Neuronal stem cell (in vitro differentiated cells): Measurements from ENCODE around the gene SLC7A14.

Experiments
- DNase-seq: peaks from one replicate; pipeline ENCODE4 v3.0.0-alpha.2; 2013; ENCODE audit warnings: low spot score
- H2AFZ ChIP-seq: one replicate; pipeline ENCODE4 v1.6.1; 2013; ENCODE audit warnings: mild to moderate bottlenecking, low read length, inconsistent platforms
- H2AK5ac ChIP-seq: 2 replicates; pipeline ENCODE4 v1.6.1; 2013; ENCODE audit warnings: low read depth, mild to moderate bottlenecking, inconsistent platforms, low read length, moderate library complexity, mixed read lengths
- H2BK120ac ChIP-seq: 2 replicates; pipeline ENCODE4 v1.6.1; 2013; ENCODE audit warnings: low read depth, mild to moderate bottlenecking, inconsistent platforms, low read length, moderate library complexity, mixed read lengths
- H2BK12ac ChIP-seq: one replicate; pipeline ENCODE4 v1.6.1; 2013; ENCODE audit warnings: low read length, inconsistent platforms
- H2BK15ac ChIP-seq: 2 replicates; pipeline ENCODE4 v1.6.1; 2013; ENCODE audit warnings: mild to moderate bottlenecking, low read length, inconsistent platforms, mixed read lengths
- H2BK5ac ChIP-seq: one replicate; pipeline ENCODE4 v1.6.1; 2013; ENCODE audit warnings: inconsistent platforms, mild to moderate bottlenecking, low read length, moderate library complexity
- H3K14ac ChIP-seq: one replicate; pipeline ENCODE4 v1.6.1; 2013; ENCODE audit warnings: low read length, inconsistent platforms
- H3K18ac ChIP-seq: 2 replicates; pipeline ENCODE4 v1.6.1; 2013; ENCODE audit warnings: low read length, inconsistent platforms
- H3K23ac ChIP-seq: 2 replicates; pipeline ENCODE4 v1.6.1; 2013; ENCODE audit warnings: low read depth, mild to moderate bottlenecking, mixed read lengths, low read length, inconsistent platforms; ENCODE audit not compliant: poor library complexity
- H3K27ac ChIP-seq: replicated peaks from 3 replicates; pipeline ENCODE4 v1.5.1; 2013; ENCODE audit warnings: low read length, inconsistent platforms
- H3K27me3 ChIP-seq, 3 experiments: 2 replicates each; pipeline ENCODE4 v1.6.1; 2013; ENCODE audit warnings: low read length in 3 of 3, mild to moderate bottlenecking in 2 of 3, inconsistent platforms in 1 of 3, low read depth in 1 of 3, mixed read lengths in 1 of 3, moderate library complexity in 1 of 3; ENCODE audit not compliant: control insufficient read depth in 3 of 3, insufficient read depth in 3 of 3
- H3K36me3 ChIP-seq, 2 donors: replicated peaks in 1 of 2; 2 replicates each; pipeline ENCODE4 v1.6.1; 2013; ENCODE audit warnings: low read length in 2 of 2; ENCODE audit not compliant: control insufficient read depth in 2 of 2, insufficient read depth in 2 of 2
- H3K4ac ChIP-seq: 2 replicates; pipeline ENCODE4 v1.6.1; 2013; ENCODE audit warnings: inconsistent platforms, mild to moderate bottlenecking, low read length, moderate library complexity
- H3K4me1 ChIP-seq, 2 donors: 1 replicate in 1 of 2; 2 replicates in 1 of 2; pipeline ENCODE4 v1.6.1; 2013; ENCODE audit warnings: low read length in 2 of 2, low read depth in 1 of 2; ENCODE audit not compliant: control insufficient read depth in 2 of 2, insufficient read depth in 1 of 2
- H3K4me2 ChIP-seq: one replicate; pipeline ENCODE4 v1.6.1; 2013; ENCODE audit warnings: mild to moderate bottlenecking, low read length, inconsistent platforms; ENCODE audit not compliant: insufficient read depth, poor library complexity, severe bottlenecking
- H3K4me3 ChIP-seq, 2 donors: 2 replicates each; pipeline ENCODE4 v1.5.1; 2013; ENCODE audit warnings: low read length in 2 of 2, mild to moderate bottlenecking in 2 of 2, inconsistent platforms in 1 of 2, moderate library complexity in 1 of 2
- H3K79me1 ChIP-seq: one replicate; pipeline ENCODE4 v1.6.1; 2013; ENCODE audit warnings: low read depth, mild to moderate bottlenecking, inconsistent platforms, low read length, moderate library complexity
- H3K9ac ChIP-seq: one replicate; pipeline ENCODE4 v1.6.1; 2013; ENCODE audit warnings: mild to moderate bottlenecking, low read depth, low read length, inconsistent platforms; ENCODE audit not compliant: poor library complexity
- H3K9me3 ChIP-seq, 2 donors: replicated peaks in 1 of 2; 2 replicates each; pipeline versions ENCODE3 to v1.6.1; 2013; ENCODE audit warnings: low read length in 2 of 2, mild to moderate bottlenecking in 2 of 2, inconsistent platforms in 1 of 2, low read depth in 1 of 2, mixed read lengths in 1 of 2, moderate library complexity in 1 of 2; ENCODE audit not compliant: control insufficient read depth in 2 of 2, insufficient read depth in 1 of 2
- H4K8ac ChIP-seq: one replicate; pipeline ENCODE4 v1.6.1; 2013; ENCODE audit warnings: low read depth, mild to moderate bottlenecking, inconsistent platforms, low read length, moderate library complexity
- H4K91ac ChIP-seq: one replicate; pipeline ENCODE4 v1.6.1; 2013; ENCODE audit warnings: low read length, low read depth, mild to moderate bottlenecking, inconsistent platforms; ENCODE audit not compliant: poor library complexity
- whole genome bisulfite sequencing, 2 donors: extraction: QIAGEN DNeasy Blood & Tissue Kit; methylation state at CpG; one replicate each; pipeline ENCODE4 v1.1.7; 2013; ENCODE audit warnings: missing lambda C conversion rate in 2 of 2, mixed read lengths in 1 of 2; ENCODE audit not compliant: insufficient read length in 2 of 2, insufficient replicate concordance in 1 of 2; ENCODE audit errors: extremely low coverage in 2 of 2; 5-methylcytosine and 5-hydroxymethylcytosine counted together

SLC7A14 gene

GRCh38 chr3:170443457-170443856, 142.4 kb downstream of the SLC7A14 start:
- Histone ChIP-seq H3K4me1 (no peaks in the 10 kb centered on the region), H3K14ac (no peak overlapping the region), H2BK5ac (no peak overlapping the region), H3K4ac (no peak overlapping the region), H2BK12ac (no peak overlapping the region), H3K9ac (no peak overlapping the region), H3K18ac (no peak overlapping the region), H3K27ac (no peak overlapping the region), H4K91ac (no peak overlapping the region), H2AFZ (no peak overlapping the region), H2BK120ac (no peak overlapping the region), H3K27me3 (no peaks in the 10 kb centered on the region), H3K36me3 (no peaks in the 10 kb centered on the region), H2AK5ac (no peak overlapping the region), H4K8ac (no peak overlapping the region), H3K79me1 (no peaks in the 10 kb centered on the region), H3K4me2 (no peak overlapping the region), H3K9me3 (no peaks in the 10 kb centered on the region), H2BK15ac (no peak overlapping the region), H3K23ac (no peak overlapping the region), H3K4me3 (no peak overlapping the region)
- DNase-seq, result no peak

- no peak overlapping the region for H3K4me2 ChIP-seq
- no peak overlapping the region for H3K27ac ChIP-seq
- H3K14ac ChIP-seq, result no peak overlapping the region
- no peak overlapping the region for H2AK5ac ChIP-seq
- no peak overlapping the region for H2BK5ac ChIP-seq
- H3K18ac ChIP-seq, result no peak overlapping the region
- no peaks in the 10 kb centered on the region for H3K9me3 ChIP-seq
- no peaks in the 10 kb centered on the region for H3K79me1 ChIP-seq
- no peak overlapping the region for H4K91ac ChIP-seq
- no peaks in the 10 kb centered on the region for H3K4me1 ChIP-seq
- H4K8ac ChIP-seq, result no peak overlapping the region
- no peak overlapping the region for H2AFZ ChIP-seq
- no peak overlapping the region for H2BK12ac ChIP-seq
- H2BK120ac ChIP-seq, result no peak overlapping the region
- no peak overlapping the region for H3K4ac ChIP-seq
- H2BK15ac ChIP-seq, result no peak overlapping the region
- H3K9ac ChIP-seq, result no peak overlapping the region
- no peak overlapping the region for H3K23ac ChIP-seq
- H3K27me3 ChIP-seq, result no peaks in the 10 kb centered on the region
- DNase-seq, result no peak
- H3K36me3 ChIP-seq, result no peaks in the 10 kb centered on the region
- no peak overlapping the region for H3K4me3 ChIP-seq
These were observed 142.9 kb downstream of the SLC7A14 start for GRCh38 chr3:170442947-170443346.

DNA sequence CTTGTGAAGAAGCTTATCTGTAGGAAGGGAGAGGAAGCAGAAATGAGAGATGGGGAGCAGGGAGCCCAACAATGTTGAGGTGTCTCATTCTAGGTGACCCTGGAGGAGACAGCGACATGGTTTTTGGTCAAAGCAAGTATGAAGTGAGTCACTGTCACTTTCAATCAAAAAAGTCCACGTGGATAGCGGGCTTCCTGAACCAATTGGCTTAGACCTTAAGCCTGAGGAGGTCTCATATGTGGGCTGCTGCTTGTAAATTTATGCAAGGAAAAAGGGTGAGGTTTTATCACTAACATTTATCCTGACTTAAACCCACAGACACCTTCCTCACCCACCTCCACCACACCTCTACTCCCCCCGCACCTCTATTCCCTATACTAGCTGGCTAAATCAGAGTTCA, 144.5 kb downstream of the SLC7A14 start:
- Histone ChIP-seq H3K4me1 (peaks cover 2 to 3% of the 10 kb centered on the region in 2 donors), H3K4ac (no peak overlapping the region), H3K27ac (no peak overlapping the region), H3K4me3 (no peak overlapping the region), H3K27me3 (no peaks in the 10 kb centered on the region), H3K23ac (no peak overlapping the region), H3K18ac (no peak overlapping the region), H2AFZ (no peak overlapping the region), H2AK5ac (no peak overlapping the region), H2BK120ac (no peak overlapping the region), H2BK15ac (no peak overlapping the region), H3K9me3 (no peaks in the 10 kb centered on the region), H2BK12ac (no peak overlapping the region), H3K4me2 (no peak overlapping the region), H3K9ac (no peak overlapping the region), H2BK5ac (no peak overlapping the region), H3K36me3 (no peaks in the 10 kb centered on the region), H3K79me1 (no peaks in the 10 kb centered on the region), H4K91ac (no peak overlapping the region), H4K8ac (no peak overlapping the region), H3K14ac (no peak overlapping the region)
- no peak for DNase-seq
- no CpG with 5 or more reads among the region's 4 CpGs for WGBS, 2 donors

DNA sequence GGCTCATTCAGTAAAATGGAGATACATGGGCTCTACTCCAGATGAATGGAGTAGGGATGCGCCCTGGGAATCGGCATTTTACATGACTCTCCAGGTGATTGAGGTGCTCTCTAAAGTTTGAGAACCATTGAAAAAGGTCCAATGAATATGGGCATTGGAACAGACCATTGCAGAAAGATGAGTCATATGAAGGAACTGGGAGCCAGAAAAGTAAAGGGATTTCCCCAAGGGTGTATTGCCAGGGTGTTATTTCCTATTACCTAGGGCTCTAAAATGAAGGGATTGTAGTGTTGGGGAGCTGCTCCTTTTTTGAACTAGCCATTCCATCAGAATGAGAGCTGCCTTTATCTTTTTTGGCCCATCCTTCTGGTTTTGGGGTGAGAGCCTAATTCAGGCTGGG, 145.5 kb downstream of the SLC7A14 start:
- Histone ChIP-seq H4K91ac (no peak overlapping the region), H3K4ac (no peak overlapping the region), H2BK5ac (no peak overlapping the region), H2BK15ac (no peak overlapping the region), H2AFZ (no peak overlapping the region), H3K27me3 (no peaks in the 10 kb centered on the region), H3K9me3 (no peaks in the 10 kb centered on the region), H3K9ac (no peak overlapping the region), H3K18ac (no peak overlapping the region), H2BK12ac (no peak overlapping the region), H3K27ac (no peak overlapping the region), H3K23ac (no peak overlapping the region), H3K14ac (no peak overlapping the region), H3K36me3 (no peaks in the 10 kb centered on the region), H2AK5ac (no peak overlapping the region), H3K4me2 (no peak overlapping the region), H2BK120ac (no peak overlapping the region), H3K79me1 (no peaks in the 10 kb centered on the region), H3K4me3 (no peak overlapping the region), H4K8ac (no peak overlapping the region), H3K4me1 (peaks cover 2 to 3% of the 10 kb centered on the region in 2 donors)
- no peak for DNase-seq
- no CpG with 5 or more reads among the region's 2 CpGs for WGBS, 2 donors
